Activated naive CD4-positive, alpha-beta T cell treated with anti-CD3 and anti-CD28 coated beads for 36 hours (primary cell): ENCODE measurements around the gene RBM47. TPM values are rescaled to one million over a fixed set of nuclear protein-coding genes. Genes with fewer than 3 reads are reported as not detected.
"Not testable (repeated sequence)": the region's sequence is repeated elsewhere in the genome, so short reads cannot be mapped to it uniquely, and the experiment has no call there.

Source experiments
- CTCF ChIA-PET: fragments of 350-600 bp; sonication (Branson Sonifier 250); formaldehyde crosslinking; loops from one replicate; lab custom pipeline; 2021; ENCODE audit warnings: antibody characterized with exemption; lab: Charles Lee
- DNase-seq: peaks from one replicate; pipeline ENCODE4 v3.0.0-alpha.2; 2020
- H3K27ac Mint-ChIP-seq: one replicate; pipeline ENCODE4 v1.8.0; 2021; ENCODE audit warnings: mild to moderate bottlenecking, mixed read lengths
- H3K27me3 Mint-ChIP-seq: one replicate; pipeline ENCODE4 v1.8.0; 2021; ENCODE audit warnings: low read depth, mixed read lengths
- H3K36me3 Mint-ChIP-seq: one replicate; pipeline ENCODE4 v1.8.0; 2021; ENCODE audit warnings: low read depth, mixed read lengths
- H3K4me1 Mint-ChIP-seq: one replicate; pipeline ENCODE4 v1.8.0; 2021; ENCODE audit warnings: low read depth, mixed read lengths
- H3K4me3 Mint-ChIP-seq: one replicate; pipeline ENCODE4 v1.8.0; 2021; ENCODE audit warnings: mild to moderate bottlenecking, moderate library complexity, mixed read lengths
- H3K9me3 Mint-ChIP-seq: one replicate; pipeline ENCODE4 v1.8.0; 2021; ENCODE audit warnings: mixed read lengths
- intact Hi-C: fragments of 100-400 bp; cut with micrococcal nuclease; formaldehyde crosslinking; loops from one replicate; pipeline ENCODE4 v1.15.1; 2023
- total RNA-seq, 2 experiments: library from RNA; stranded (reverse); gene quantifications; one replicate each; pipeline ENCODE4 v1.2.3, GENCODE V29; 2021

RBM47 gene
- total RNA-seq, 2 experiments from 2014 or later, result 1.1 to 1.7 TPM

GRCh38 chr4:40462326-40462725 lies 167.3 kb downstream of the RBM47 start:
- CTCF ChIA-PET, result no interaction called here
- intact Hi-C loops, result loop anchor here (1.0 to 2.0 kb wide), 2 partner anchors 23 to 30 kb away; no protein-coding TSS in a partner anchor
- H3K9me3 Mint-ChIP-seq, result no peaks in the 10 kb centered on the region
- H3K27ac Mint-ChIP-seq, result peak overlapping the region; percentile 22
- peaks cover 17% of the 10 kb centered on the region for H3K4me1 Mint-ChIP-seq
- H3K4me3 Mint-ChIP-seq, result no peak overlapping the region
- peak; percentile 67 for DNase-seq
- no peaks in the 10 kb centered on the region for H3K36me3 Mint-ChIP-seq
- H3K27me3 Mint-ChIP-seq, result no peaks in the 10 kb centered on the region

- CTCF ChIA-PET, result no interaction called here
- no peak overlapping the region for H3K4me3 Mint-ChIP-seq
These were observed 167.8 kb downstream of the RBM47 start for GRCh38 chr4:40461879-40462278.

GRCh38 chr4:40461062-40461461 lies 168.6 kb downstream of the RBM47 start:
- Mint-ChIP-seq H3K4me1 (peaks cover 10% of the 10 kb centered on the region), H3K27ac (no peak overlapping the region), H3K4me3 (no peak overlapping the region), H3K36me3 (no peaks in the 10 kb centered on the region), H3K27me3 (no peaks in the 10 kb centered on the region), H3K9me3 (no peaks in the 10 kb centered on the region)
- DNase-seq, result no peak
- intact Hi-C loops, result no loop called here
- CTCF ChIA-PET, result no interaction called here

More at GRCh38 chr4:40461879-40462278, 167.8 kb downstream of the RBM47 start:
- H3K9me3 Mint-ChIP-seq, result no peaks in the 10 kb centered on the region
- intact Hi-C loops, result loop anchor here (1.0 to 2.0 kb wide), 2 partner anchors 23 to 29 kb away; no protein-coding TSS in a partner anchor
- no peak for DNase-seq
- H3K27ac Mint-ChIP-seq, result no peak overlapping the region
- H3K4me1 Mint-ChIP-seq, result peaks cover 16% of the 10 kb centered on the region
- no peaks in the 10 kb centered on the region for H3K27me3 Mint-ChIP-seq
- no peaks in the 10 kb centered on the region for H3K36me3 Mint-ChIP-seq

GRCh38 chr4:40458683-40459082 lies 171.0 kb downstream of the RBM47 start:
- no peak overlapping the region for H3K4me3 Mint-ChIP-seq
- intact Hi-C loops, result no loop called here
- no peaks in the 10 kb centered on the region for H3K27me3 Mint-ChIP-seq
- no peaks in the 10 kb centered on the region for H3K36me3 Mint-ChIP-seq
- CTCF ChIA-PET, result no interaction called here
- H3K9me3 Mint-ChIP-seq, result no peaks in the 10 kb centered on the region
- no peak overlapping the region for H3K27ac Mint-ChIP-seq
- peaks cover 10% of the 10 kb centered on the region for H3K4me1 Mint-ChIP-seq
- DNase-seq, result no peak

GRCh38 chr4:40458109-40458508 lies 171.6 kb downstream of the RBM47 start:
- Mint-ChIP-seq H3K4me1 (peaks cover 9% of the 10 kb centered on the region), H3K4me3 (no peak overlapping the region), H3K36me3 (no peaks in the 10 kb centered on the region), H3K27me3 (no peaks in the 10 kb centered on the region), H3K9me3 (no peaks in the 10 kb centered on the region), H3K27ac (no peak overlapping the region)
- CTCF ChIA-PET, result no interaction called here
- DNase-seq, result no peak
- intact Hi-C loops, result no loop called here

- no peak overlapping the region for H3K27ac Mint-ChIP-seq
- intact Hi-C loops, result no loop called here
- no peaks in the 10 kb centered on the region for H3K9me3 Mint-ChIP-seq
- peaks cover 9% of the 10 kb centered on the region for H3K4me1 Mint-ChIP-seq
- CTCF ChIA-PET, result interaction anchor here (0.6 kb wide), 1 partner anchor 443 kb away, joined by 3 read pairs; no protein-coding TSS in a partner anchor
- H3K4me3 Mint-ChIP-seq, result no peak overlapping the region
- no peaks in the 10 kb centered on the region for H3K36me3 Mint-ChIP-seq
- no peak for DNase-seq
- no peaks in the 10 kb centered on the region for H3K27me3 Mint-ChIP-seq
These were observed 174.2 kb downstream of the RBM47 start for GRCh38 chr4:40455340-40455902.

GRCh38 chr4:40454816-40455215 lies 174.8 kb downstream of the RBM47 start:
- CTCF ChIA-PET, result no interaction called here

GRCh38 chr4:40453912-40454311 lies 175.8 kb downstream of the RBM47 start:
- intact Hi-C loops, result no loop called here
- no peak for DNase-seq
- Mint-ChIP-seq H3K4me3 (no peak overlapping the region), H3K4me1 (peaks cover 9% of the 10 kb centered on the region), H3K27me3 (no peaks in the 10 kb centered on the region), H3K27ac (no peak overlapping the region), H3K9me3 (no peaks in the 10 kb centered on the region), H3K36me3 (no peaks in the 10 kb centered on the region)
- CTCF ChIA-PET, result interaction anchor here (0.6 kb wide), 1 partner anchor 20 kb away, joined by 3 read pairs; no protein-coding TSS in a partner anchor

More at GRCh38 chr4:40454816-40455215, 174.8 kb downstream of the RBM47 start:
- DNase-seq, result no peak
- Mint-ChIP-seq H3K4me1 (peaks cover 9% of the 10 kb centered on the region), H3K27ac (no peak overlapping the region), H3K36me3 (no peaks in the 10 kb centered on the region), H3K27me3 (no peaks in the 10 kb centered on the region), H3K4me3 (no peak overlapping the region), H3K9me3 (no peaks in the 10 kb centered on the region)
- intact Hi-C loops, result no loop called here

GRCh38 chr4:40448875-40449274 lies 180.8 kb downstream of the RBM47 start:
- intact Hi-C loops, result no loop called here
- H3K27me3 Mint-ChIP-seq, result no peaks in the 10 kb centered on the region
- H3K4me3 Mint-ChIP-seq, result no peak overlapping the region
- H3K36me3 Mint-ChIP-seq, result no peaks in the 10 kb centered on the region
- H3K27ac Mint-ChIP-seq, result no peak overlapping the region
- no peak for DNase-seq
- H3K9me3 Mint-ChIP-seq, result no peaks in the 10 kb centered on the region
- CTCF ChIA-PET, result no interaction called here
- peaks cover 9% of the 10 kb centered on the region for H3K4me1 Mint-ChIP-seq

GRCh38 chr4:40446839-40447238 lies 182.8 kb downstream of the RBM47 start:
- CTCF ChIA-PET, result interaction anchor here (1.0 kb wide), 1 partner anchor 121 kb away, joined by 3 read pairs; no protein-coding TSS in a partner anchor
- H3K27me3 Mint-ChIP-seq, result no peaks in the 10 kb centered on the region
- no peak overlapping the region for H3K4me3 Mint-ChIP-seq
- H3K4me1 Mint-ChIP-seq, result peaks cover 4% of the 10 kb centered on the region
- H3K9me3 Mint-ChIP-seq, result no peaks in the 10 kb centered on the region
- DNase-seq, result no peak
- no peak overlapping the region for H3K27ac Mint-ChIP-seq
- no peaks in the 10 kb centered on the region for H3K36me3 Mint-ChIP-seq
- intact Hi-C loops, result no loop called here

GRCh38 chr4:40446261-40446750 lies 183.4 kb downstream of the RBM47 start:
- not testable (repeated sequence) for H3K36me3 Mint-ChIP-seq, H3K9me3 Mint-ChIP-seq
- CTCF ChIA-PET, result interaction anchor here (1.0 kb wide), 1 partner anchor 121 kb away, joined by 3 read pairs; no protein-coding TSS in a partner anchor

GRCh38 chr4:40445671-40446070 lies 184.0 kb downstream of the RBM47 start:
- CTCF ChIA-PET, result no interaction called here
- H3K36me3 Mint-ChIP-seq, result no peaks in the 10 kb centered on the region
- no peak overlapping the region for H3K4me3 Mint-ChIP-seq
- no peak overlapping the region for H3K27ac Mint-ChIP-seq
- H3K4me1 Mint-ChIP-seq, result peaks cover 7% of the 10 kb centered on the region
- intact Hi-C loops, result no loop called here
- no peak for DNase-seq
- H3K9me3 Mint-ChIP-seq, result no peaks in the 10 kb centered on the region
- no peaks in the 10 kb centered on the region for H3K27me3 Mint-ChIP-seq

More at GRCh38 chr4:40446261-40446750, 183.4 kb downstream of the RBM47 start:
- H3K27ac Mint-ChIP-seq, H3K27me3 Mint-ChIP-seq, H3K4me3 Mint-ChIP-seq, H3K4me1 Mint-ChIP-seq, intact Hi-C loops, DNase-seq: not testable (repeated sequence)

GRCh38 chr4:40441430-40441829 lies 188.2 kb downstream of the RBM47 start:
- peaks cover 4% of the 10 kb centered on the region for H3K9me3 Mint-ChIP-seq
- peaks cover 21% of the 10 kb centered on the region for H3K4me1 Mint-ChIP-seq
- H3K4me3 Mint-ChIP-seq, result no peak overlapping the region
- CTCF ChIA-PET, result no interaction called here
- no peak for DNase-seq
- H3K27ac Mint-ChIP-seq, result no peak overlapping the region
- intact Hi-C loops, result no loop called here
- no peaks in the 10 kb centered on the region for H3K27me3 Mint-ChIP-seq
- H3K36me3 Mint-ChIP-seq, result no peaks in the 10 kb centered on the region
